SK-N-MC (cell line): ENCODE data around the gene SHISA8.

Experiments used
- DNase-seq: peaks from one replicate; pipeline ENCODE4 v3.0.0-alpha.2; 2011; ENCODE audit warnings: low read depth, low spot score
- H3K27ac ChIP-seq: fragments of 200-600 bp; sonication (generic); 2 replicates; pipeline ENCODE4 v1.5.1; 2016; ENCODE audit warnings: mixed run types
- H3K36me3 ChIP-seq: fragments of 200-600 bp; sonication (generic); 2 replicates; pipeline ENCODE4 v1.6.1; 2017; ENCODE audit warnings: antibody characterized with exemption, low read length, mixed read lengths; ENCODE audit not compliant: insufficient read depth
- H3K4me3 ChIP-seq: fragments of 200-600 bp; sonication (generic); 2 replicates; pipeline ENCODE4 v1.5.1; 2016
- H3K9ac ChIP-seq: fragments of 200-600 bp; sonication (generic); 2 replicates; pipeline ENCODE4 v1.8.0; 2017; ENCODE audit warnings: mixed run types, mixed read lengths; ENCODE audit not compliant: insufficient read length
- H3K9me3 ChIP-seq: fragments of 200-600 bp; sonication (generic); 2 replicates; pipeline ENCODE4 v1.6.1; 2017; ENCODE audit warnings: low read depth, mild to moderate bottlenecking, antibody characterized with exemption, low read length, moderate library complexity, mixed read lengths
- EZH2 ChIP-seq: fragments of 200-600 bp; sonication (generic); IDR thresholded peaks from one replicate; pipeline ENCODE4 v1.6.1; 2017; ENCODE audit warnings: antibody characterized with exemption
- FOXP2 ChIP-seq: optimal IDR thresholded peaks from 2 replicates; pipeline ENCODE3; 2011; ENCODE audit warnings: mild to moderate bottlenecking, moderate library complexity; ENCODE audit not compliant: insufficient read depth; ENCODE audit errors: extremely low read length, control extremely low read depth
- POLR2AphosphoS5 ChIP-seq: IDR thresholded peaks from 2 replicates; pipeline ENCODE4 v1.6.1; 2012; ENCODE audit warnings: mild to moderate bottlenecking, low read depth, low read length, borderline replicate concordance

The SHISA8 gene

GRCh38 chr22:41911001-41911611, 3.8 kb downstream of the SHISA8 start:
- Histone ChIP-seq H3K9ac (no peak overlapping the region), H3K27ac (no peak overlapping the region), H3K9me3 (no peaks in the 10 kb centered on the region), H3K36me3 (no peaks in the 10 kb centered on the region), H3K4me3 (peak overlapping the region; percentile 73)
- DNase-seq = no peak
- TF ChIP-seq FOXP2 = no peak
- no peak for TF ChIP-seq POLR2AphosphoS5
- TF ChIP-seq EZH2 = no peak

GRCh38 chr22:41910050-41911000, 4.5 kb downstream of the SHISA8 start:
- H3K9ac ChIP-seq = no peak overlapping the region
- TF ChIP-seq FOXP2 (no peak), EZH2 (no peak), POLR2AphosphoS5 (no peak)
- peak overlapping the region; percentile 73 for H3K4me3 ChIP-seq
- no peaks in the 10 kb centered on the region for H3K9me3 ChIP-seq
- peaks cover 2% of the 10 kb centered on the region; the same call in 1 of the 2 replicates for H3K36me3 ChIP-seq
- no peak for DNase-seq
- no peak overlapping the region for H3K27ac ChIP-seq

- Histone ChIP-seq H3K27ac (no peak overlapping the region), H3K36me3 (peaks cover 11% of the 10 kb centered on the region; the same call in 1 of the 2 replicates), H3K9ac (no peak overlapping the region), H3K4me3 (no peak overlapping the region), H3K9me3 (no peaks in the 10 kb centered on the region)
- no peak for TF ChIP-seq EZH2
- no peak for TF ChIP-seq POLR2AphosphoS5
- no peak for TF ChIP-seq FOXP2
- no peak for DNase-seq
Observed at GRCh38 chr22:41909310-41910049, 5.4 kb downstream of the SHISA8 start.

- Histone ChIP-seq H3K4me3 (no peak overlapping the region), H3K27ac (no peak overlapping the region), H3K9me3 (no peaks in the 10 kb centered on the region), H3K36me3 (peaks cover 15% of the 10 kb centered on the region; the same call in 1 of the 2 replicates), H3K9ac (no peak overlapping the region)
- TF ChIP-seq POLR2AphosphoS5 (no peak), EZH2 (no peak)
- no peak for DNase-seq
Observed at GRCh38 chr22:41908411-41909309, 6.2 kb downstream of the SHISA8 start.

- TF ChIP-seq FOXP2 (no peak), POLR2AphosphoS5 (no peak; the same call in 1 of the 2 replicates)
- Histone ChIP-seq H3K36me3 (peaks cover 25% of the 10 kb centered on the region; the same call in 1 of the 2 replicates), H3K9me3 (no peaks in the 10 kb centered on the region), H3K9ac (no peak overlapping the region), H3K4me3 (no peak overlapping the region), H3K27ac (peak overlapping the region; percentile 36; the same call in 1 of the 2 replicates)
- DNase-seq = no peak
Observed at GRCh38 chr22:41907436-41908401, 7.2 kb downstream of the SHISA8 start.

- Histone ChIP-seq H3K36me3 (peaks cover 30% of the 10 kb centered on the region; the same call in 1 of the 2 replicates), H3K27ac (no peak overlapping the region), H3K9me3 (no peaks in the 10 kb centered on the region), H3K4me3 (no peak overlapping the region), H3K9ac (no peak overlapping the region)
- no peak for DNase-seq
- TF ChIP-seq FOXP2 = no peak
- TF ChIP-seq POLR2AphosphoS5 = no peak
- TF ChIP-seq EZH2 = no peak
Observed at GRCh38 chr22:41906822-41907221, 8.1 kb downstream of the SHISA8 start.
